IPS-18c (cell line): ENCODE data around the gene S100A13.
"Not testable (repeated sequence)": the region's sequence is repeated elsewhere in the genome, so short reads cannot be mapped to it uniquely, and the experiment has no call there.

ENCODE experiments used
- H3K4me3 ChIP-seq: 2 replicates; pipeline ENCODE4 v1.7.0; 2013; ENCODE audit warnings: low read depth, mild to moderate bottlenecking, low read length, moderate library complexity; ENCODE audit not compliant: insufficient read depth
- H3K9me3 ChIP-seq: one replicate; pipeline ENCODE4 v1.6.1; 2013; ENCODE audit warnings: mild to moderate bottlenecking, low read length, moderate library complexity; ENCODE audit not compliant: control insufficient read depth, insufficient read depth

S100A13 gene

DNA sequence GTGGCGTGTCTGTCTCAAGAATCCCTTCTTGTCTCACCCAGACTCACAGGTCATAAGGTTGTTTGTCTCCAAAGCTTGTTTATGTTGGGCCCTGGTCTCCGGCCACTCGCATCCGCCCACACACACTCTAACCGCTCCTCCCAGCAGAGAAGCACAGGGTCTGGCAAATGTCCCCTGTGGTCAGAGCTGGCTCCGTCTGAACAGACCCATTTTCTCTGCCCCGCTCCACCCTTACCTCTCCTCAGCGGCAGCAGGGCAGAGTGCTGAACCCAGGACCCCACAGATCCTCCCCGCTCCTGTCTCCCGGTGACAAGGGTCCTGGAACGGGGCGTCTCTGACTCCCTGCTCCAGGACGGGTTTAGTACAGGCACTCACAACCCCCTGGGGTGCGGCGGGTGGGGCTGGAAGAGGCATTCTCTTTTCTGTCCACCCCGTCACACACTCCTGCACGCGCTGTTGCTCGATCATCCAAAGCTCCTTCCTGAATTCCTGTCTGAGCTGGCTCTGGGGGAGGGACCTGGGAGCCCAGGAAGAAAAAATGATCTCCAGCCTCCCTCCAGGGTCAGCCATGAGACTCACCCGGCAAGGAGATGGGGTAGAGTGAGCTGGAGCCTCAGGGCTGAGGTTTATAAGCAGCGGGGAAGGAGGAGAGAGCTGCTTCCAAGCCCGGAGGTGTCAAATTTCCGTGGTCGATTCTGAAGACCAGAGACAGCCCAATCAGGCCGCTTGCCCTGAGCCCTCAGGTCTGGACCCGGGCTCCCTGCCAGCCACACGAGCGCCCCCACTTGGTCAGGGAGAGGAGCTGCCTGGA, at the start of gene S100A13:
Gene S100A13 (minus strand): TSS at position 602 of the 811 bp plus-strand sequence. CDS start 1,033 bp downstream, outside the sequence.
- H3K4me3 ChIP-seq = peak within 1 kb of the TSS; percentile 95

DNA sequence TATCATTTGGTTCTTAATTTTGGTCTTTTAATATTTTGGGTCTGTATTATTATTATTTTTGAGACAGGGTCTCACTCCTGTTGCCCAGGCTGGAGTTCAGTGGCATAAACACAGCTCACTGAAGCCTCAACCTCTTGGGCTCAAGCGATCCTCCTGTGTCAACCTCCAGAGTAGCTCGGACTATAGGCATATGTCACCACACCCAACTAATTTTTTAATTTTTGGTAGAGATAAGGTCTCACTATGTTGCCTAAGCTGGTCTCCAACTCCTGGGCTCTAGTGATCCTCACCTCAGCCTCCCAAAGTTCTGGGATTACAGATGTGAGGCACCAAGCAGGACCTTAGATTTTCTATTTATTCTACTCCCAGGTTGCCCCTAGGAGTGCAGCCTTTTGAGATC, 46.2 kb upstream of the S100A13 start:
- H3K9me3 ChIP-seq = no peaks in the 10 kb centered on the region
- H3K4me3 ChIP-seq = no peak overlapping the region

More for the DNA sequence above, at the start of gene S100A13:
- H3K9me3 ChIP-seq = peaks cover 2% of the 10 kb centered on the region

- not testable (repeated sequence) for H3K9me3 ChIP-seq
- H3K4me3 ChIP-seq = peak overlapping the region; percentile 52
These were observed 44.5 kb upstream of the S100A13 start for GRCh38 chr1:153671628-153672353.

- no peaks in the 10 kb centered on the region for H3K9me3 ChIP-seq
- peak within 1 kb of the TSS; percentile 99 for H3K4me3 ChIP-seq
These were observed 43.7 kb upstream of the S100A13 start, which contains the start of gene ILF2 for GRCh38 chr1:153670859-153671627. TSS of gene ILF2 (minus strand) at chr1:153670993. CDS start at chr1:153670922, 71 bp downstream.

DNA sequence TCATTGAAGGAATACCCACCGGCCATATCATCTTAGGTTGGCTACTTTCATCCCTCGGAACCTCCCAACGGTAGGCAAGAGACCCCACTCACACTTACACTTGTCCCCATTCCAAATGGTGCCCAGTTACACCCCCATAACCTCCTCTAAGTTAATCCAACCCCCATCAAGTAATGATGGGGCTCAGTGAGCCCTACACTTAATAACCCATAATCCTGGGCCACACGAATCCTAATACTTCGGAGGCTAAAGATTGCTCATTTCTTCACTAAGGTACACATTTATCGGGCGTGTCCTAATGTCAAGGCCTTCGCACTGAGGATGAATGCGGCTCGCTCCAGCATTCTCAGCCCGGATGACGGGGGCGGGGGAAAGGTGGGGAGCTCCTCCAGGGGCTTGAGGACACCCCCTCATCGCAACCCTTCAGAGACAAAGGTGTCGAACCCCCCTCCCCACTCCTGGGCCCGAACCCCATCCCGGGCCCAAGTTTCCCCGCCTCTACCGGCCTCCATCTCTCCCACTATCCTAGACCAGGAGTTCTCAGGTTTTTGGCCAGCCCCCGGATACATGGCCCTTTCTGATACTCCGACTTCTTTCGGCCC, 43.1 kb upstream of the S100A13 start:
- Histone ChIP-seq H3K4me3 (peak overlapping the region; percentile 99), H3K9me3 (no peaks in the 10 kb centered on the region)

GRCh38 chr1:153669606-153670005, 42.3 kb upstream of the S100A13 start:
- no peaks in the 10 kb centered on the region for H3K9me3 ChIP-seq
- peak overlapping the region; percentile 99 for H3K4me3 ChIP-seq

GRCh38 chr1:153668672-153669071, 41.4 kb upstream of the S100A13 start:
- H3K9me3 ChIP-seq, H3K4me3 ChIP-seq: not testable (repeated sequence)

DNA sequence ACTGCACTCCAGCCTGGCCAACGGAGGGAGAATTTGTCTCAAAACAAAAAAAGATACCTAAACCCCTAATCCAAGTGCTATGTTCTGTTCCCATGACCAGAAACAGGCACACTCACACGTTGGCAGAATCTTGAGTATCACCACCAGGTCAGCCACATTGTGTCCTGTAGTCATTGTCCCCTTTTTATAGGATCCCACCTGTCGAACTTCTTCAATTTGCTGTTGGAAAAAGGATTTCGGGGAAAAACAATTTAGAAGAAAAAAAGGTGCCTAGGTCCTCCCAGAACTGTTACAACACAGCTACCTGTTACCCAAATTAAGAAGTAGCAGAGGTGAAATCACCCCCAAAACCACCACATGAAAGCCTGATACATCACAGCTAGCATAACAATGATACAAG, 40.1 kb upstream of the S100A13 start:
- H3K4me3 ChIP-seq = no peak overlapping the region

GRCh38 chr1:153663211-153663610, 35.9 kb upstream of the S100A13 start:
- Histone ChIP-seq H3K4me3 (no peak overlapping the region), H3K9me3 (no peaks in the 10 kb centered on the region)

More for the DNA sequence above, 40.1 kb upstream of the S100A13 start:
- no peaks in the 10 kb centered on the region for H3K9me3 ChIP-seq

DNA sequence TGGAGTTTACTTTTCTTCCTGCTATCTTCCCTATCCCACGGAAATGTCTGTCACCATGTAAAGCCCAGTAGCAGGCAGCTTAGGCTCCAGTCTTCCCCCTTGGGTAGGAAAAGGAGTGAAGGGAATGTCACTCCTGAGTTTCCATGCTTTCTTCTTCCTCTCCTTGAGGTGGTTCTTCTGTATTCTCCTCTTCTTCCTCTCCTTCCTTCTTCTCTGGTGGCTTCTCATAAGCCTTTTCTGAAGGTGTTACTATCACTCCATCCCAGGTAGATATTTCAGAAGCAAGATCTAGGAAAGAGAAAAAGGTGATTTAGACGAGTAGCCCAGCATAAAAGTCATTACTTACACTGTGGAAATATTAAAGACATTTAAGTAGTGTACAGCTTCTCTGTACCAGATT, 35.0 kb upstream of the S100A13 start:
- H3K9me3 ChIP-seq = no peaks in the 10 kb centered on the region
- no peak overlapping the region for H3K4me3 ChIP-seq

DNA sequence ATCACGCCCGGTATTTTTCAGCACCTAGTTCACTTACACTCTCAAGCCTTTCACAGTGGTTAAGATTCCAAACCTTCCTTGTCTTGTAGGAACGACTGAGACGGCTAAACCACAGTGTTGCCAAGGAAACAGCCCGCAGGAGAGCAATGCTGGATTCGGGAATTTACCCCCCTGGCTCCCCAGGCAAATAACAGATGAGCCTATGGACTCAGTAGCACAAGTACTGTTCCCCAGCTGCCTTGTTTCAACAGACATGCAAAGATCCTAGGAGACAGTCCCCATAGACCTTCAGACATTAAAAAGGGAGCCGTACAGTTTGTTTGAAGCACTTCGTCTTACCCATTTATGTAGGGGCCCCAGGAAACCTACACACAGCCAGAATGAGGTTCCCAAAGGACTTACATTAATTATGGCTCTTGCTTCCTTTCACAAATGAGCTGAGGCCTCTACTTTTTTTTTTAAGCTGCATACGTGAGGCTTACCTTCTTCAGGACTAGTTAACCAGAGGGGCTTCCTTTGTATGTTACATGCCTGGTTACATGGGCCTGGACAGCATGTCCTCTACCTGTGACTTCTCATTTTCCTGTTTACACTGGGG, 33.9 kb upstream of the S100A13 start:
- Histone ChIP-seq H3K4me3 (no peak overlapping the region), H3K9me3 (no peaks in the 10 kb centered on the region)

- Histone ChIP-seq H3K9me3 (no peaks in the 10 kb centered on the region), H3K4me3 (no peak overlapping the region)
These were observed 32.4 kb upstream of the S100A13 start for GRCh38 chr1:153659656-153660055.

DNA sequence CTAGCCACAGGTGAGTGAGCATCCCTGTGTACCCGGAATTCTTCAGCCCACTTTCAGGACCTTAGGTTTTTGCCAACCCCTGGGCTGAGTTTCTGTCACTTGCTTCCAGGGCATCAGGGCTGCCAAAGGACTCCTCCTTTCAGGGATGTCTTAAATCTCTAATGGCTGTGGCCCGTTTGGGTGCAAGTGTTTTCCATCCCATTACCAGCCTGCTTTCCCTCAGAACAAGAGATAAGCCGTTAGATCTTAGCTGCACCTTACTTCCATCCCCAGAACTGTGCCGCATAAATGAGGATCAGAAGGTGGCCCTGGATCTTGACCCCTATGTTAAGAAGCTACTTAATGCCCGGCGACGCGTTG, 31.9 kb upstream of the S100A13 start:
- Histone ChIP-seq H3K4me3 (peak overlapping the region; percentile 98), H3K9me3 (no peaks in the 10 kb centered on the region)

DNA sequence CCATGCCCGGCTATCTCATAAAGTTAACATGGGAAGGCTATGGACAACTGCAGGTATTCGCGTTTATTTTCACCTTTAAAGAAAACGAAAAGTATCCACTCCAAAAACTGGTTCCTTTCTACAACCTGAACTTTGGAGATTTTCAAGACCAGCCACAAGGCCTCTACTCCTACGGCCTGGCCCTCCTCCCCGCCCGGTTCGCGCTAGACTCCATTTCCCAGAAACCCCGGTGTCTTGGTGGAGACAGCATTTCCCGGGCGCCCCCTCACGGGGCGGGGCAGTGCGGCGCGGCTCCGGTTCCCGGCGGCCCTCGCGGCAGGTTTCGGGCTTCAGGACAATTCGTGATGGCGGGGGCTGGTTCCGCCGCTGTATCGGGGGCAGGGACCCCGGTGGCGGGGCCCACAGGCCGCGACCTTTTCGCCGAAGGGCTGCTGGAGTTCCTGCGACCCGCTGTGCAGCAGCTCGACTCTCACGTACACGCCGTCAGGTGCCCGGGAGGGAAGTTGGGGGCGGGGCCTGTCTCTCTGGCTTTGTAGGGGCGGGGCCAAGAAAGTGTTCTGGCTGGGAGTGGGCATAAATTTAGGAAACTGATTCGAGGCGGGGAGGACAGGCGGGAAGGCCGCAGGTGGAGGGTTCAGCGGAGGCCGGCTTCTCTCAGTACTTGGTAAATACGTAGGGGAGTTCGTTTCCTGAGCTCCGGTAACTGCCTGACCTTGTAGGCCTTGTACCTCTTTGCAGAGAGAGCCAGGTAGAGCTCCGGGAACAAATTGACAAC, 31.3 kb upstream of the S100A13 start, which contains the start of gene SNAPIN:
Gene SNAPIN (plus strand): TSS at position 304 of the 775 bp plus-strand sequence. CDS start 41 bp downstream, at position 345.
- H3K9me3 ChIP-seq = no peaks in the 10 kb centered on the region
- H3K4me3 ChIP-seq = peak within 1 kb of the TSS; percentile 98

DNA sequence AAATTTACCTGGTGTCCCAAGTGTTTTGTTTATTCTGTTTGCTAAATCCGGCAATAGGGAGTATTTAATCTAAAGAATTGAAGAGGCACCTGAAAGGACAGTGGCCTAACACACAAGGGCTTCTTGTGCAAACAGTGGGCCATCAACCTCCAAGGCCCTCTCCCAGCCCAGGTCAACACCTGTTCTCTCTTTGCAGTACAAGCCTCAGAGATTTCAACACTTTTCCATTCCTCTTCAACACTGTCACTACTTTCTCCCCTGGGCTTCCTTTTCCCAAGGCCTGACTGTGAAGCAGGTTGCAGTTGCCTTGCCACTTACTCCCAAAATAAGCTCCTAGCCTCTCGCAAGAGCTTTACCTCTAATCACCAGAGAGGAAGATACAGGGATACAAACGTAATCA, 28.0 kb upstream of the S100A13 start:
- no peaks in the 10 kb centered on the region for H3K9me3 ChIP-seq
- no peak overlapping the region for H3K4me3 ChIP-seq
